Vagina (tissue), 2 donors: ENCODE data around the gene LAIR1.

Experiments used
- POLR2AphosphoS5 ChIP-seq, 2 donors: sonication (generic); formaldehyde crosslinking; IDR thresholded peaks; one replicate each; pipeline ENCODE4 v1.9.0; 2017; ENCODE audit warnings: antibody characterized with exemption in 2 of 2, mild to moderate bottlenecking in 2 of 2, low read depth in 1 of 2; ENCODE audit not compliant: insufficient read depth in 1 of 2
- TF ChIP-seq, protein P1 (sequence below), 3 experiments: fragments of 450-650 bp in 2 of 3; fragments of 200-600 bp in 1 of 3; sonication (generic) in 1 of 3; IDR thresholded peaks; one replicate each; pipeline ENCODE4 v1.5.1; 2017 to 2019; ENCODE audit warnings: antibody characterized with exemption in 3 of 3, mild to moderate bottlenecking in 2 of 3, moderate library complexity in 2 of 3

DNA sequence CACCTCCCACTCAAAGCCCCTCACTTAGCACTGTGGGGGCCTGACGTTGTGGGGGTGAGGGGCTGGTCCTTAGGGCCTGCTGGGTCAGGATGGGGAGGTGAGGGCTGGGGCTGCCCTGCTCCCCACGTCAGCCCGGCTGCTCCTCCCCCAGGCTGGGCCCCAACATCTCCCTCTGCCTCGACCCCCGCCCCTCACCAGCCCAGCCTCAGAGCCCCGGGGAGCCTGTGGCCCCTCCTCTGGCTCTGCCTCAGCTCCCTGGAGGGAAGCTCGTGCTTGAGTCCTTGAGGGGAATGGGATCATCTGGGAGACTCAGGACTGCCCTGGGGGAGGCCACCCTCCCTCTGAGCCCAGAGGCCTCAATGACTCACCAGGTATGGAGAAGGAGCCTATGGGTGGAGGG lies 32.6 kb downstream of the LAIR1 start:
- TF ChIP-seq, protein P1, sequence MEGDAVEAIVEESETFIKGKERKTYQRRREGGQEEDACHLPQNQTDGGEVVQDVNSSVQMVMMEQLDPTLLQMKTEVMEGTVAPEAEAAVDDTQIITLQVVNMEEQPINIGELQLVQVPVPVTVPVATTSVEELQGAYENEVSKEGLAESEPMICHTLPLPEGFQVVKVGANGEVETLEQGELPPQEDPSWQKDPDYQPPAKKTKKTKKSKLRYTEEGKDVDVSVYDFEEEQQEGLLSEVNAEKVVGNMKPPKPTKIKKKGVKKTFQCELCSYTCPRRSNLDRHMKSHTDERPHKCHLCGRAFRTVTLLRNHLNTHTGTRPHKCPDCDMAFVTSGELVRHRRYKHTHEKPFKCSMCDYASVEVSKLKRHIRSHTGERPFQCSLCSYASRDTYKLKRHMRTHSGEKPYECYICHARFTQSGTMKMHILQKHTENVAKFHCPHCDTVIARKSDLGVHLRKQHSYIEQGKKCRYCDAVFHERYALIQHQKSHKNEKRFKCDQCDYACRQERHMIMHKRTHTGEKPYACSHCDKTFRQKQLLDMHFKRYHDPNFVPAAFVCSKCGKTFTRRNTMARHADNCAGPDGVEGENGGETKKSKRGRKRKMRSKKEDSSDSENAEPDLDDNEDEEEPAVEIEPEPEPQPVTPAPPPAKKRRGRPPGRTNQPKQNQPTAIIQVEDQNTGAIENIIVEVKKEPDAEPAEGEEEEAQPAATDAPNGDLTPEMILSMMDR (IDR thresholded peaks at IDR 0.05), result no peak
- no peak for TF ChIP-seq POLR2AphosphoS5 (IDR thresholded peaks at IDR 0.05; ENCODE audit: insufficient read depth in 1 of 2, low read depth in 1 of 2)
